Measurements from ENCODE around the gene CYP2D6. TPM values are rescaled to one million over a fixed set of nuclear protein-coding genes. Genes with fewer than 3 reads are reported as not detected.

The CYP2D6 gene
- total and polyA plus RNA-seq, 2 of the 8 experiments (the other 6 are each of a cell fraction or from before 2014, with no cell fraction given) = 0.93 to 1.7 TPM

GRCh38 chr22:42179616-42180015 lies 49.0 kb upstream of the CYP2D6 start:
- H3K4ac ChIP-seq (replicated peaks; ENCODE audit: insufficient read length, low read depth, low read length) = no peak overlapping the region
- no peak overlapping the region for H3K9ac ChIP-seq (replicated peaks in 1 of 4; ENCODE audit: extremely low read depth in 1 of 4, low read depth in 3 of 4, low read length in 3 of 4)
- no peaks in the 10 kb centered on the region for H3K4me1 ChIP-seq (replicated peaks in 1 of 4; ENCODE audit: control insufficient read depth in 3 of 4, insufficient read depth in 4 of 4, low read length in 3 of 4)
- H2AFZ ChIP-seq (ENCODE audit: low read length) = no peak overlapping the region
- DNase-seq (ENCODE audit: low read depth in 1 of 2, low spot score in 2 of 2) (no peak), FAIRE-seq (no peak)
- H3K23ac ChIP-seq (ENCODE audit: insufficient read length) = no peak overlapping the region
- no peak for TF ChIP-seq GTF2F1 (IDR thresholded peaks at IDR 0.05; ENCODE audit: borderline replicate concordance, low read depth, low read length)
- TF ChIP-seq CTCF (IDR thresholded peaks at IDR 0.05; ENCODE audit: control extremely low read depth in 1 of 3, insufficient read depth in 1 of 3, low read depth in 1 of 3, low read length in 3 of 3) = no peak
- no peak for TF ChIP-seq SP2 (IDR thresholded peaks at IDR 0.05; ENCODE audit: low read length)
- no peak for TF ChIP-seq GABPA (IDR thresholded peaks at IDR 0.05; ENCODE audit: borderline replicate concordance, insufficient read depth, low read length)
- no peak for TF ChIP-seq NRF1 (IDR thresholded peaks at IDR 0.05; ENCODE audit: low read depth, low read length)
- no peak for TF ChIP-seq SRF (IDR thresholded peaks at IDR 0.05; ENCODE audit: low read depth, low read length)
- no peak for TF ChIP-seq EZH2 (IDR thresholded peaks at IDR 0.05; ENCODE audit: low read depth, low read length, severe bottlenecking)
- no peak for TF ChIP-seq KDM5A (IDR thresholded peaks at IDR 0.05; ENCODE audit: low read length)
- TF ChIP-seq SUZ12 (IDR thresholded peaks at IDR 0.05; ENCODE audit: low read length) = no peak
- TF ChIP-seq RNF2 (IDR thresholded peaks at IDR 0.05; ENCODE audit: borderline replicate concordance, low read depth, low read length, missing control alignments, poor library complexity, severe bottlenecking) = no peak
- TF ChIP-seq CHD1 (IDR thresholded peaks at IDR 0.05; ENCODE audit: low read depth, low read length) = no peak
- TF ChIP-seq HDAC6 (IDR thresholded peaks at IDR 0.05; ENCODE audit: low read depth, low read length) = no peak
- H3K36me3 ChIP-seq (ENCODE audit: control insufficient read depth in 2 of 4, insufficient read depth in 4 of 4, low read length in 3 of 4) = peaks cover 0 to 4% (median 1%) of the 10 kb centered on the region in 4 experiments; a peak in 1 of 8 replicates
- 93% methylated on average over 6 of the region's 6 CpGs; no CpG with 5 or more reads in 1 of the 2 experiments for WGBS, 2 experiments (ENCODE audit: extremely low coverage in 1 of 2, insufficient coverage in 1 of 2, insufficient read length in 1 of 2, insufficient replicate concordance in 2 of 2, low coverage in 1 of 2, low lambda C conversion rate in 2 of 2, missing lambda C conversion rate in 1 of 2)
- H4K5ac ChIP-seq (ENCODE audit: insufficient read length, low read depth, low read length) = no peak overlapping the region
- H3K27me3 ChIP-seq (replicated peaks in 1 of 4; ENCODE audit: control insufficient read depth in 3 of 4, extremely low read depth in 1 of 4, insufficient read depth in 3 of 4, low read length in 3 of 4) = no peaks in the 10 kb centered on the region
- peaks cover 8 to 13% of the 10 kb centered on the region in 2 experiments for H4K20me1 ChIP-seq (replicated peaks in 1 of 2; ENCODE audit: control insufficient read depth in 1 of 2, insufficient read depth in 2 of 2, low read length in 2 of 2)
- no peak overlapping the region for H3K4me3 ChIP-seq (ENCODE audit: extremely low read depth in 1 of 4, insufficient read depth in 2 of 4, low read depth in 3 of 4, low read length in 4 of 4)
- ChIA-PET POLR2A (ENCODE audit: partially characterized antibody) (no interaction called here), CTCF (ENCODE audit: partially characterized antibody) (no interaction called here)
- H3K56ac ChIP-seq (replicated peaks; ENCODE audit: insufficient read length, low read depth, low read length) = no peak overlapping the region
- H4K8ac ChIP-seq (ENCODE audit: extremely low read depth, insufficient read depth, low read length) = no peak overlapping the region; the same call in 1 of the 2 replicates
- no peaks in the 10 kb centered on the region for H3K9me3 ChIP-seq (ENCODE audit: insufficient read depth in 2 of 2, low read depth in 1 of 2, low read length in 1 of 2)
- no peak overlapping the region for H2BK12ac ChIP-seq (ENCODE audit: low read depth, low read length)
- H3K18ac ChIP-seq (ENCODE audit: extremely low read depth, low read length) = no peak overlapping the region
- no peaks in the 10 kb centered on the region for H3K23me2 ChIP-seq (ENCODE audit: low read depth, low read length)
- peaks cover 0 to 23% of the 10 kb centered on the region in 2 experiments; a peak in 1 of 4 replicates for H3K79me2 ChIP-seq (ENCODE audit: control insufficient read depth in 1 of 2, insufficient read depth in 2 of 2, low read length in 2 of 2)
- H3K79me1 ChIP-seq (ENCODE audit: low read depth, low read length) = peaks cover 5% of the 10 kb centered on the region
- H3K27ac ChIP-seq (ENCODE audit: low read depth, low read length) = no peak overlapping the region
- H4K91ac ChIP-seq (replicated peaks; ENCODE audit: insufficient read length, low read length) = no peak overlapping the region
- no peak overlapping the region for H3K4me2 ChIP-seq (ENCODE audit: insufficient read depth in 1 of 2, low read depth in 2 of 2, low read length in 2 of 2)
- H2BK15ac ChIP-seq (ENCODE audit: low read length) = no peak overlapping the region
- H2AK5ac ChIP-seq (ENCODE audit: low read depth, low read length) = no peak overlapping the region
- no peak overlapping the region for H2BK20ac ChIP-seq (ENCODE audit: low read length)
- no peak overlapping the region for H3K14ac ChIP-seq (ENCODE audit: insufficient read length)
- no peak overlapping the region for H2BK5ac ChIP-seq (ENCODE audit: low read depth, low read length)
- no peak overlapping the region for H2BK120ac ChIP-seq (replicated peaks; ENCODE audit: low read depth, low read length)

All from H1 (cell line).